ENCODE results near the gene CABLES1. TPM values are rescaled to one million over a fixed set of nuclear protein-coding genes. Genes with fewer than 3 reads are reported as not detected.

Gene CABLES1
- total RNA-seq, 4 donors from 2014 or later = 8.5 to 12.6 (median 9.2) TPM

GRCh38 chr18:23171581-23172156, 36.4 kb downstream of the CABLES1 start:
- TF ChIP-seq CTCF (IDR thresholded peaks at IDR 0.05) = no peak
- no peaks in the 10 kb centered on the region for H3K27me3 ChIP-seq
- intact Hi-C loops (cut with DNase I; ENCODE audit: low total_unique reads) = no loop called here
- no peaks in the 10 kb centered on the region for H3K36me3 ChIP-seq
- no peaks in the 10 kb centered on the region for H3K9me3 ChIP-seq
- no peak for DNase-seq
- H3K27ac ChIP-seq = no peak overlapping the region
- no peaks in the 10 kb centered on the region for H3K4me1 ChIP-seq
- no peak overlapping the region for H3K4me3 ChIP-seq

GRCh38 chr18:23172591-23173380, 37.5 kb downstream of the CABLES1 start:
- Histone ChIP-seq H3K9me3 (no peaks in the 10 kb centered on the region), H3K4me3 (no peak overlapping the region), H3K4me1 (no peaks in the 10 kb centered on the region), H3K27me3 (no peaks in the 10 kb centered on the region), H3K36me3 (no peaks in the 10 kb centered on the region), H3K27ac (no peak overlapping the region)
- no peak for DNase-seq
- intact Hi-C loops (cut with DNase I; ENCODE audit: low total_unique reads) = no loop called here
- no peak for TF ChIP-seq POLR2A (IDR thresholded peaks at IDR 0.05)

- H3K27ac ChIP-seq = no peak overlapping the region
Measured at GRCh38 chr18:23173912-23174311, 38.6 kb downstream of the CABLES1 start.

GRCh38 chr18:23176701-23177432, 41.6 kb downstream of the CABLES1 start:
- DNase-seq = no peak
- Histone ChIP-seq H3K36me3 (no peaks in the 10 kb centered on the region), H3K27ac (no peak overlapping the region), H3K4me1 (peaks cover 0 to 9% of the 10 kb centered on the region in 2 donors), H3K27me3 (no peaks in the 10 kb centered on the region), H3K4me3 (no peak overlapping the region), H3K9me3 (no peaks in the 10 kb centered on the region)
- intact Hi-C loops (cut with DNase I; ENCODE audit: low total_unique reads) = no loop called here
- TF ChIP-seq CTCF (IDR thresholded peaks at IDR 0.05) (no peak), POLR2A (IDR thresholded peaks at IDR 0.05) (no peak)

More at GRCh38 chr18:23173912-23174311, 38.6 kb downstream of the CABLES1 start:
- no peaks in the 10 kb centered on the region for H3K27me3 ChIP-seq
- H3K9me3 ChIP-seq = no peaks in the 10 kb centered on the region
- no peak overlapping the region for H3K4me3 ChIP-seq
- H3K36me3 ChIP-seq = no peaks in the 10 kb centered on the region
- peaks cover 0 to 3% of the 10 kb centered on the region in 2 donors for H3K4me1 ChIP-seq
- no peak for TF ChIP-seq CTCF (IDR thresholded peaks at IDR 0.05)
- TF ChIP-seq POLR2A (IDR thresholded peaks at IDR 0.05) = no peak
- no peak for DNase-seq
- intact Hi-C loops (cut with DNase I; ENCODE audit: low total_unique reads) = no loop called here

GRCh38 chr18:23177433-23178072, 42.3 kb downstream of the CABLES1 start:
- Histone ChIP-seq H3K36me3 (no peaks in the 10 kb centered on the region), H3K4me3 (no peak overlapping the region), H3K4me1 (peaks cover 0 to 9% of the 10 kb centered on the region in 2 donors), H3K27me3 (no peaks in the 10 kb centered on the region), H3K9me3 (no peaks in the 10 kb centered on the region), H3K27ac (no peak overlapping the region)
- intact Hi-C loops (cut with DNase I; ENCODE audit: low total_unique reads) = no loop called here
- TF ChIP-seq CTCF (IDR thresholded peaks at IDR 0.05) = no peak
- no peak for TF ChIP-seq POLR2A (IDR thresholded peaks at IDR 0.05)
- no peak for DNase-seq

Measured in uterus (tissue), 4 donors.